Neural progenitor cell (in vitro differentiated cells): ENCODE results near the gene SLC9A3.

ENCODE experiments used
- EZH2 ChIP-seq: fragments of 200-600 bp; sonication (generic); IDR thresholded peaks from 2 replicates; pipeline ENCODE4 v1.6.1; 2017; ENCODE audit warnings: antibody characterized with exemption, mild to moderate bottlenecking, moderate library complexity
- EZH2phosphoT487 ChIP-seq: fragments of 200-600 bp; sonication (generic); IDR thresholded peaks from 2 replicates; pipeline ENCODE4 v1.6.1; 2017; ENCODE audit warnings: antibody characterized with exemption
- TF ChIP-seq, protein P1 (sequence below): fragments of 200-600 bp; sonication (generic); IDR thresholded peaks from 2 replicates; pipeline ENCODE4 v1.5.1; 2017; ENCODE audit warnings: antibody characterized with exemption, mild to moderate bottlenecking

DNA sequence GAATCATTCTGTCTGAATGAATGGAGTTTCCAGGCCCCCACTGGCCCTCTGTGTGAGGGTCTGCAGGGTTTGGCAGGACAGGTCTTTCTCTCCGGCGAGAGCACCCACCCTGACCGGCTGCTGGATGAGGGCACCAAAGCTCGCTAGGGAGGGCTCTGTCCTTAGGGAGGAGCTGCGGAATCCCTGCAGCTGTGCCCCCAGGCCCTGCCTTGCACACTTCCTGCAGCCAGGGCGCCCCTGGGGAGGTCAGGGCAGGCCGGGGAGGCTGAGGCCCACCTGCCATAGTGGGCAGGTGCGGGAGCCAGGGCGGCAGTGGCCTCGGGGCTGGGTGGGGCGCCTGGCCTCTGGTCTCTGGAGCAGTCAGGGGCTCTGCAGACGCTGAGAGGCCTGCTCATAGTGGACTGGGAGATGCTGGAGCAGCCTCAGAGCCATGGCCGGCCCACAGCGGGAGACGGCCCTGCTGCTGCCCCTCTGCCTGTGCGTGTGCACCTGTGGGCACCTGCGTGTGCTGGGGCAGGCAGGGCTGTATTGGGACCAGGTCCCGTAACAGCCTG, 45.2 kb downstream of the SLC9A3 start:
- TF ChIP-seq, protein P1, sequence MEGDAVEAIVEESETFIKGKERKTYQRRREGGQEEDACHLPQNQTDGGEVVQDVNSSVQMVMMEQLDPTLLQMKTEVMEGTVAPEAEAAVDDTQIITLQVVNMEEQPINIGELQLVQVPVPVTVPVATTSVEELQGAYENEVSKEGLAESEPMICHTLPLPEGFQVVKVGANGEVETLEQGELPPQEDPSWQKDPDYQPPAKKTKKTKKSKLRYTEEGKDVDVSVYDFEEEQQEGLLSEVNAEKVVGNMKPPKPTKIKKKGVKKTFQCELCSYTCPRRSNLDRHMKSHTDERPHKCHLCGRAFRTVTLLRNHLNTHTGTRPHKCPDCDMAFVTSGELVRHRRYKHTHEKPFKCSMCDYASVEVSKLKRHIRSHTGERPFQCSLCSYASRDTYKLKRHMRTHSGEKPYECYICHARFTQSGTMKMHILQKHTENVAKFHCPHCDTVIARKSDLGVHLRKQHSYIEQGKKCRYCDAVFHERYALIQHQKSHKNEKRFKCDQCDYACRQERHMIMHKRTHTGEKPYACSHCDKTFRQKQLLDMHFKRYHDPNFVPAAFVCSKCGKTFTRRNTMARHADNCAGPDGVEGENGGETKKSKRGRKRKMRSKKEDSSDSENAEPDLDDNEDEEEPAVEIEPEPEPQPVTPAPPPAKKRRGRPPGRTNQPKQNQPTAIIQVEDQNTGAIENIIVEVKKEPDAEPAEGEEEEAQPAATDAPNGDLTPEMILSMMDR, result no peak
- TF ChIP-seq EZH2 (no peak), EZH2phosphoT487 (no peak)
